Vagina (tissue), 2 donors: ENCODE measurements around the gene MADCAM1.

Experiments
- POLR2A ChIP-seq, 2 donors: fragments of 450-650 bp; IDR thresholded peaks; one replicate each; pipeline ENCODE4 v1.6.1; 2017; ENCODE audit warnings: antibody characterized with exemption in 2 of 2, mild to moderate bottlenecking in 2 of 2, moderate library complexity in 2 of 2
- POLR2AphosphoS5 ChIP-seq, 2 donors: sonication (generic); formaldehyde crosslinking; IDR thresholded peaks; one replicate each; pipeline ENCODE4 v1.9.0; 2017; ENCODE audit warnings: antibody characterized with exemption in 2 of 2, mild to moderate bottlenecking in 2 of 2, low read depth in 1 of 2; ENCODE audit not compliant: insufficient read depth in 1 of 2
- TF ChIP-seq, protein P1 (sequence below), 3 experiments: fragments of 450-650 bp in 2 of 3; fragments of 200-600 bp in 1 of 3; sonication (generic) in 1 of 3; IDR thresholded peaks; one replicate each; pipeline ENCODE4 v1.5.1; 2017 to 2019; ENCODE audit warnings: antibody characterized with exemption in 3 of 3, mild to moderate bottlenecking in 2 of 3, moderate library complexity in 2 of 3

DNA sequence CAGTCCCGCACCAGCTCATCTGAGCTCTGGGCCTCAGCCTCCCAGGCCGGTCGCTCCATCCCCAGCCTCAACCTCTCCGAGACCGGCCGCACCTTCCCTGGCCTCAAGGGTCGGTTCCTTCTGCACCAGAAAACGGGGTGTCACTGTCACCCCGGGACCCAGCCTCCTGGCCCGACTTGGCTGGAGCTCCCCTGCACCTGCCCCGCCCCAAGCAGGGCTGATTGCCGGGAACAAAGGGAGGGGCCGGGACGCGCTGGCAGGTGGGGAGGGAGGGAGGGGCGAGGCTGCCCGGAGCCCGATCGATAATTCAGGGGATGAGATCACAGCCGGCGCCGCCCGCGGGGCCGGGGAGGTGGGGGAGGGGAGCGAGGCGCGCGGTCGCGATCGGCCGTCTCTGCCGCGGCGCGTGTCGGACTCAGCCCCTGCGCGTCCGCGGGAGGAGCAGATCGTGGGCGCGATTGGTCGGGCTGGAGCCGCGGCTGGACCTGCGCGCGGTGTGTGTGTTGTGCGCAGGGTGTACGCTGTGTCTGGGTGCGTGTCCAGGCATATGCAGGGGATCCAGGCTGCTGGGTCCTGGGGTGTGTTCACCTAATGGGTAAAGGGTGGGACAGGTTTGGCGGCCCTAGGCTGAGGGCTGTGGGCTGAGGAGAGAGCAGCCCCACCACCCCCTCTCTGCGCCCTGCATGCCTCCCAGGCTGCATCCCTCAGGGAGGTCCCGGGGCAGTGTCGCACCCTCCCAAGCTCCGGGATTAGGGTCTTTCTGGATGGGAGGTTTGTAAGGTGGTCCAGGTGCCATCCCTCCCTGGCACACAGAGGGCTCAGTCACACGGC lies 34.4 kb upstream of the MADCAM1 start:
- TF ChIP-seq POLR2A (IDR thresholded peaks at IDR 0.05) (no peak), POLR2AphosphoS5 (IDR thresholded peaks at IDR 0.05; ENCODE audit: insufficient read depth in 1 of 2, low read depth in 1 of 2) (peak in 1 of 2 donors; percentile 60)
- TF ChIP-seq, protein P1, sequence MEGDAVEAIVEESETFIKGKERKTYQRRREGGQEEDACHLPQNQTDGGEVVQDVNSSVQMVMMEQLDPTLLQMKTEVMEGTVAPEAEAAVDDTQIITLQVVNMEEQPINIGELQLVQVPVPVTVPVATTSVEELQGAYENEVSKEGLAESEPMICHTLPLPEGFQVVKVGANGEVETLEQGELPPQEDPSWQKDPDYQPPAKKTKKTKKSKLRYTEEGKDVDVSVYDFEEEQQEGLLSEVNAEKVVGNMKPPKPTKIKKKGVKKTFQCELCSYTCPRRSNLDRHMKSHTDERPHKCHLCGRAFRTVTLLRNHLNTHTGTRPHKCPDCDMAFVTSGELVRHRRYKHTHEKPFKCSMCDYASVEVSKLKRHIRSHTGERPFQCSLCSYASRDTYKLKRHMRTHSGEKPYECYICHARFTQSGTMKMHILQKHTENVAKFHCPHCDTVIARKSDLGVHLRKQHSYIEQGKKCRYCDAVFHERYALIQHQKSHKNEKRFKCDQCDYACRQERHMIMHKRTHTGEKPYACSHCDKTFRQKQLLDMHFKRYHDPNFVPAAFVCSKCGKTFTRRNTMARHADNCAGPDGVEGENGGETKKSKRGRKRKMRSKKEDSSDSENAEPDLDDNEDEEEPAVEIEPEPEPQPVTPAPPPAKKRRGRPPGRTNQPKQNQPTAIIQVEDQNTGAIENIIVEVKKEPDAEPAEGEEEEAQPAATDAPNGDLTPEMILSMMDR (IDR thresholded peaks at IDR 0.05) = no peak
